GM21423 (cell line): Measurements from ENCODE around the gene DROSHA.
"Not testable (repeated sequence)": the region's sequence is repeated elsewhere in the genome, so short reads cannot be mapped to it uniquely, and the experiment has no call there.

ENCODE experiments used
- ATAC-seq: cut with Tn5 transposase; IDR thresholded peaks from one replicate; pipeline ENCODE4 v1.9.1; 2021; ENCODE audit warnings: mild to moderate bottlenecking, moderate library complexity; ENCODE audit not compliant: unreplicated experiment

The DROSHA gene

GRCh38 chr5:31385774-31386537 is 145.9 kb downstream of the DROSHA start:
- no peak for ATAC-seq

- no peak for ATAC-seq
These were observed 148.2 kb downstream of the DROSHA start for GRCh38 chr5:31383734-31384133.

GRCh38 chr5:31382051-31382878 is 149.6 kb downstream of the DROSHA start:
- ATAC-seq, result peak; percentile 52

- ATAC-seq, result no peak
These were observed 150.6 kb downstream of the DROSHA start for GRCh38 chr5:31381299-31381698.

GRCh38 chr5:31380049-31380448 is 151.8 kb downstream of the DROSHA start:
- no peak for ATAC-seq

GRCh38 chr5:31378838-31379237 is 153.1 kb downstream of the DROSHA start:
- no peak for ATAC-seq

- no peak for ATAC-seq
These were observed 153.8 kb downstream of the DROSHA start for GRCh38 chr5:31378136-31378535.

- no peak for ATAC-seq
These were observed 154.5 kb downstream of the DROSHA start for GRCh38 chr5:31377274-31377946.

- no peak for ATAC-seq
These were observed 155.7 kb downstream of the DROSHA start for GRCh38 chr5:31375999-31376720.

- ATAC-seq, result no peak
These were observed 159.8 kb downstream of the DROSHA start for GRCh38 chr5:31372124-31372523.

GRCh38 chr5:31366941-31367340 is 165.0 kb downstream of the DROSHA start:
- ATAC-seq, result no peak

GRCh38 chr5:31365776-31366175 is 166.1 kb downstream of the DROSHA start:
- ATAC-seq, result no peak

GRCh38 chr5:31364881-31365636 is 166.8 kb downstream of the DROSHA start:
- no peak for ATAC-seq

- no peak for ATAC-seq
These were observed 168.8 kb downstream of the DROSHA start for GRCh38 chr5:31362931-31363568.

- ATAC-seq, result no peak
These were observed 169.4 kb downstream of the DROSHA start for GRCh38 chr5:31362529-31362900.

GRCh38 chr5:31361704-31362528 is 170.0 kb downstream of the DROSHA start:
- ATAC-seq, result not testable (repeated sequence)

GRCh38 chr5:31361234-31361633 is 170.7 kb downstream of the DROSHA start:
- ATAC-seq, result no peak

- no peak for ATAC-seq
These were observed 172.1 kb downstream of the DROSHA start for GRCh38 chr5:31359839-31360238.

GRCh38 chr5:31357038-31357437 is 174.9 kb downstream of the DROSHA start:
- ATAC-seq, result no peak
